IPS-18c (cell line): ENCODE measurements around the gene CRTC1.
"Not testable (repeated sequence)": the region's sequence is repeated elsewhere in the genome, so short reads cannot be mapped to it uniquely, and the experiment has no call there.

Source experiments
- H3K4me3 ChIP-seq: 2 replicates; pipeline ENCODE4 v1.7.0; 2013; ENCODE audit warnings: low read depth, mild to moderate bottlenecking, low read length, moderate library complexity; ENCODE audit not compliant: insufficient read depth
- H3K9me3 ChIP-seq: one replicate; pipeline ENCODE4 v1.6.1; 2013; ENCODE audit warnings: mild to moderate bottlenecking, low read length, moderate library complexity; ENCODE audit not compliant: control insufficient read depth, insufficient read depth

Gene CRTC1

GRCh38 chr19:18709546-18709945 lies 26.1 kb downstream of the CRTC1 start:
- Histone ChIP-seq H3K4me3 (no peak overlapping the region), H3K9me3 (no peaks in the 10 kb centered on the region)

GRCh38 chr19:18710186-18710585 lies 26.7 kb downstream of the CRTC1 start:
- peaks cover 2% of the 10 kb centered on the region for H3K9me3 ChIP-seq
- H3K4me3 ChIP-seq, result no peak overlapping the region

GRCh38 chr19:18710996-18711751 lies 27.7 kb downstream of the CRTC1 start:
- H3K4me3 ChIP-seq, result no peak overlapping the region
- H3K9me3 ChIP-seq, result peaks cover 2% of the 10 kb centered on the region

- Histone ChIP-seq H3K9me3 (peaks cover 2% of the 10 kb centered on the region), H3K4me3 (no peak overlapping the region)
Measured at GRCh38 chr19:18711893-18712292, 28.4 kb downstream of the CRTC1 start.

DNA sequence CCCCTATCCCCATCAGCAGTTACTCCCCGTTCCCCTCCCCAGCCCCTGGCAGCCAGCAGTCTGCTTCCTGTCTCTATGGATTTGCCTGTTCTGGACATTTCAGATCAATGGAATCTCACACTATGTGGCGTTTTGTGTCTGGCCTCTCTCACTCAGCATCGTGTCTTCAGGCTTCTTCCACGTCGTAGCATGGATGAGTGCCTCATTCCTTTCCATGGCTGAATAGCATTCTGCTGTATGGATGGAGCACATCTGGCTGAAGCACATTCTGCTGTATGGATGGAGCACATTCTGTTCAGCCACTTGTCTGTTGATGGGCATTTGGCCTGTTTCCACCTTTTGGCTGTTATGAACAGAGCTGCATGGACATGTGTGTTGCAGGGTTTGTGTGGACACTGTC lies 29.5 kb downstream of the CRTC1 start:
- no peak overlapping the region for H3K4me3 ChIP-seq
- peaks cover 2% of the 10 kb centered on the region for H3K9me3 ChIP-seq

GRCh38 chr19:18713550-18714117 lies 30.2 kb downstream of the CRTC1 start:
- peaks cover 2% of the 10 kb centered on the region for H3K9me3 ChIP-seq
- H3K4me3 ChIP-seq, result no peak overlapping the region

GRCh38 chr19:18715416-18715815 lies 31.9 kb downstream of the CRTC1 start:
- no peak overlapping the region for H3K4me3 ChIP-seq
- H3K9me3 ChIP-seq, result peaks cover 2% of the 10 kb centered on the region

GRCh38 chr19:18716857-18717256 lies 33.4 kb downstream of the CRTC1 start:
- no peak overlapping the region for H3K4me3 ChIP-seq
- H3K9me3 ChIP-seq, result peaks cover 2% of the 10 kb centered on the region

DNA sequence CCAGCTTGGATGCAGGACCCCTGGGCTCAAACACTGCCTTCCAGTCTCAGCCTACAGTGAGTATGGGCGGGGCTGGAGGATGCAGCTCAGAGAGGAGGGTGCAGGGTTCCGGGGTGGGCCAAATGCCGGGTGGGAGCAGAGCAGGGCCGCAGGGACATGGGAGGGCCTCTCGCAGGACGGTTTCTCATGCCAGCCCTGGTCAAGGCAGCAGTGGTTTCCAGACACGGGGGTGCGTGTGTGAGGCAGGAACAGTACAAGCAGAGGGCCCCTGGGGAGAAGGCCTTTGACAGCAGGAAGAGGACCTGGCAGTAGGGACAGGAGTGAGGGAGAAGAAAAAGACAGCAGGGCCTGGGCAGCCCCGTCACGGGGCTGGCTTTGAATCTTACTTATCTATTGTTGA lies 34.1 kb downstream of the CRTC1 start:
- peaks cover 2% of the 10 kb centered on the region for H3K9me3 ChIP-seq
- H3K4me3 ChIP-seq, result no peak overlapping the region

GRCh38 chr19:18718015-18718526 lies 34.6 kb downstream of the CRTC1 start:
- Histone ChIP-seq H3K9me3 (peaks cover 2% of the 10 kb centered on the region), H3K4me3 (no peak overlapping the region)

- H3K4me3 ChIP-seq, result no peak overlapping the region
- H3K9me3 ChIP-seq, result peaks cover 2% of the 10 kb centered on the region
Measured at GRCh38 chr19:18718846-18719458, 35.5 kb downstream of the CRTC1 start.

DNA sequence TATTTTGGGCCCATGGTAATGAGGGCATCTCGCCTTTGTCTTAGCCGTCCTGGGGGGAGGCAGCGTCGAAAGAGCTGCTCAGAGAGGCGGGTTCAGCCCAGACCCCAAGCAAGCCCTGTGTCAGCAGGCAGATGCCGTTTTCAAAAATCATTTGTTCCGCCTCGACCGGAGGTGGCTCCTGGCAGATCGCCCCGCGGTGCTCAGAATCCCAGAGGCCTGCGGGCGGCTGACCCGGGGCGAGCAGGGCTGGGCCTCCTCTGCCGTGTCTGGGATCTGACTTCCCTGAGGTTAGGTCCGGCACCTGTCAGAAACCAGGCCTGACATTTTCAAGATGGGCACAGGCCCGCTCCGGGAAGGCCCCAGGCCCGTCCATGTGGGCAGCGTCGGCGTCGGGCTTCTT lies 36.1 kb downstream of the CRTC1 start:
- peaks cover 2% of the 10 kb centered on the region for H3K9me3 ChIP-seq
- no peak overlapping the region for H3K4me3 ChIP-seq

- H3K9me3 ChIP-seq, result no peaks in the 10 kb centered on the region
- no peak overlapping the region for H3K4me3 ChIP-seq
Measured at GRCh38 chr19:18723871-18724377, 40.4 kb downstream of the CRTC1 start.

- Histone ChIP-seq H3K4me3 (no peak overlapping the region), H3K9me3 (no peaks in the 10 kb centered on the region)
Measured at GRCh38 chr19:18725841-18726770, 42.6 kb downstream of the CRTC1 start.

DNA sequence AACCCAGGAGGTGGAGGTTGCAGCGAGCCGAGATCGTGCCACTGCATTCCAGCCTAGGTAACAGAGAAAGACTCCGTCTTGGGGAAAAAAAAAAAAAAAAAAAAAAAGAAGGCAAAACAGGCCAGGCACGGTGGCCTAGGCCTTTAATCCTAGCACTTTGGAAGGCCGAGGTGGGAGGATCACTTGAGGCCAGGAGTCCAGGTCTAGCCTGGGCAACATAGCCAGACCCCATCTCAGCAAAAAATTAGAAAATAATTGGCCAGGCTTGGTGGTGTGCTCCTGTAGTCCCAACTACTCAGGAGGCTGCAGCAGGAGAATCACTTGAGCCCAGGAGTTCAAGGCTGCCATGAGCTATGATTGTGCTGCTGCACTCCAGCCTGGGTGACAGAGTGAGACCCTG lies 43.4 kb downstream of the CRTC1 start:
- H3K4me3 ChIP-seq, result no peak overlapping the region
- no peaks in the 10 kb centered on the region for H3K9me3 ChIP-seq

DNA sequence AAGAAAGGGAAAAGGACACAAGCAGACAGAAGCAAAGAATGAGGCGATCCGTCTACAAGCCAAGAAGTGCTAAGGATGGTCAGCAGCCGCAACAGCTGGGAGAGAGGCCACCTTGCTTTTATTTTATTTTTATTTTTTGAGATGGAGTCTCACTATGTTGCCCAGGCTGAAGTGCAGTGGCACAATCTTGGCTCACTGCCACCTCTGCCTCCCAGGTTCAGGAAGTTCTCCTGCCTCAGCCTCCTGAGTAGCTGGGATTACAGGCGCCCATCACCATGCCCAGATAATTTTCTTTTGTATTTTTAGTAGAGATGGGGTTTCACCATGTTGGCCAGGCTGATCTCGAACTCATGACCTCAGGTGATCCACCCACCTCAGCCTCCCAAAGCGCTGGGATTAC lies 44.1 kb downstream of the CRTC1 start:
- not testable (repeated sequence) for H3K4me3 ChIP-seq, H3K9me3 ChIP-seq

GRCh38 chr19:18729933-18730530 lies 46.6 kb downstream of the CRTC1 start:
- Histone ChIP-seq H3K4me3 (no peak overlapping the region), H3K9me3 (no peaks in the 10 kb centered on the region)
